ENCODE data around the gene HPCAL1.
"Not testable (repeated sequence)": the region's sequence is repeated elsewhere in the genome, so short reads cannot be mapped to it uniquely, and the experiment has no call there.

The HPCAL1 gene

DNA sequence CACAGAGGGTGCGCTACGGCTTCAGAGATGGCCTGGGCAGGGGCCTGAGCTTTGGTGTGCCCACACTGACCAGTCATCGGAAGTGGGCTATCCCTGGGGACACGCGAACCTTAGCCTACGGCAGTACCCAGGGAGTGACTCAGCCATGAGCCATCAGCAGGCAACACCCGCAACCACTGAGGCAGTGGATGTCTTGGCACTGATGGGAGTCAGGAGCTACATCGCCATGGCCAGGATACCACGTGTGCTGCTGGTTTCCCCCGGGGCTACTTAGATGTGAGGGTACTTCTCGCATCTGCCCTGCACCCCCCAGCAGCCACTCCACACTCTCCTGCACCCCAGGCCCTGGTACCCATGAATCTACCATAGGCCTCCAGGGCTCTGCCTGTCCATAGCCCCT is 12.8 kb upstream of the HPCAL1 start:
- TF ChIP-seq PAX5 (IDR thresholded peaks at IDR 0.05; ENCODE audit: insufficient read depth, low read length, severe bottlenecking) (no peak), POLR2AphosphoS5 (IDR thresholded peaks at IDR 0.05; ENCODE audit: low read depth, low read length) (no peak), TAF1 (IDR thresholded peaks at IDR 0.05; ENCODE audit: low read depth, low read length) (no peak), SPI1 (IDR thresholded peaks at IDR 0.05; ENCODE audit: low read depth, low read length) (no peak), POU2F2 (IDR thresholded peaks at IDR 0.05; ENCODE audit: low read depth, low read length) (no peak), POLR2A (IDR thresholded peaks at IDR 0.05; ENCODE audit: low read depth, low read length) (no peak)
- no peak for DNase-seq (ENCODE audit: insufficient read length, low spot score)
- no peak for FAIRE-seq

DNA sequence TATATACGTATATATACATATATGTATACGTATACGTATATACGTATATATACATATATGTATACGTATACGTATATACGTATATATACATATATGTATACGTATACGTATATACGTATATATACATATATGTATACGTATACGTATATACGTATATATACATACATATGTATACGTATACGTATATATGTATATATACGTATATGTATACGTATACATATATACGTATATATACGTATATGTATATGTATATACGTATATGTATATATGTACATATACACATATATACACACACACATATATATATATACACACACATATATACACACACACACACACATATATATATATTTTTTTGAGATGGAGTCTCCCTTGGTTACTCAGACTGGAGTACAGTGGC is 11.3 kb upstream of the HPCAL1 start:
- FAIRE-seq; DNase-seq (ENCODE audit: insufficient read length, low spot score): not testable (repeated sequence)

DNA sequence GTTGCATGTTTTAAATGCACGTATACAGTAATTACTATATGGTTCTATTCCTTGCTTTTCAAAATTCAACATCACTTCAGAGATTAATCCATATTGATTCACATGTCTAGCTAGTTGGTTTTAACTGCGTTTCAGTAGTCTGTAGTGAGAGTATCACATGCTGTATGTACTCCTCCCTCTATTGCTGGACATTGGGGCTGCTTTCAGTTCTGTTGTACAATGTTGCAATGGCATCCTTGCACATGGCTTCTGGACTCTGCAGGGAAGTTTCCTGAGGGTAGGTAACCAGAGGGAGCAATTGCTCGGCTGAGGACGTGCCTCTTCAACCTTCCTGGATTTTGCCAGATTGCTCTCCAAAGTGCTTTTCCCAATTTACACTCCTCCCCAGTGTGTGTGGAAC is 10.7 kb upstream of the HPCAL1 start:
- DNase-seq (ENCODE audit: insufficient read length, low spot score) (no peak), FAIRE-seq (no peak)
- no peak for TF ChIP-seq PAX5 (IDR thresholded peaks at IDR 0.05; ENCODE audit: insufficient read depth, low read length, severe bottlenecking)
- TF ChIP-seq TAF1 (IDR thresholded peaks at IDR 0.05; ENCODE audit: low read depth, low read length): no peak
- TF ChIP-seq POLR2AphosphoS5 (IDR thresholded peaks at IDR 0.05; ENCODE audit: low read depth, low read length): no peak
- TF ChIP-seq POLR2A (IDR thresholded peaks at IDR 0.05; ENCODE audit: low read depth, low read length): no peak
- no peak for TF ChIP-seq POU2F2 (IDR thresholded peaks at IDR 0.05; ENCODE audit: low read depth, low read length)
- no peak for TF ChIP-seq SPI1 (IDR thresholded peaks at IDR 0.05; ENCODE audit: low read depth, low read length)

DNA sequence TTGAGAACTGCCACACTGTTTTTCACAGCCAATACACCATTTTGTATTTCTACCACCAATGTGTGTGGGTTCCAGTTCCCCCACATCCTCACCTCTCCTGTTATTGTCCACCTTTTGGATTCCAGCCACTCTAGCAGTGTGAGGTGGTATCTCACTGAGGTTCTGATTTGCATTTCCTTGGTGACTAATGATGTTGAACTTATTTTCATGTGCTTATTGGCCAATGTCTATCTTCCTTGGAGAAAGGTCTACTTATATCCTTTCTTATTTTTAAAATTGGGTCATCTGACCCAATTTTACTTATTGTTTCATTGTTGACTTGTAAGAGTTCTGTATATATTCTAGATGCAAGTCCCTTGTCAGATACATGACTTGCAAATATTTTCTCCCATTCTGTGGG is 9.1 kb upstream of the HPCAL1 start:
- no peak for TF ChIP-seq POU2F2 (IDR thresholded peaks at IDR 0.05; ENCODE audit: low read depth, low read length)
- no peak for TF ChIP-seq PAX5 (IDR thresholded peaks at IDR 0.05; ENCODE audit: insufficient read depth, low read length, severe bottlenecking)
- no peak for TF ChIP-seq POLR2A (IDR thresholded peaks at IDR 0.05; ENCODE audit: low read depth, low read length)
- no peak for TF ChIP-seq SPI1 (IDR thresholded peaks at IDR 0.05; ENCODE audit: low read depth, low read length)
- no peak for TF ChIP-seq POLR2AphosphoS5 (IDR thresholded peaks at IDR 0.05; ENCODE audit: low read depth, low read length)
- DNase-seq (ENCODE audit: insufficient read length, low spot score): no peak
- FAIRE-seq: no peak

DNA sequence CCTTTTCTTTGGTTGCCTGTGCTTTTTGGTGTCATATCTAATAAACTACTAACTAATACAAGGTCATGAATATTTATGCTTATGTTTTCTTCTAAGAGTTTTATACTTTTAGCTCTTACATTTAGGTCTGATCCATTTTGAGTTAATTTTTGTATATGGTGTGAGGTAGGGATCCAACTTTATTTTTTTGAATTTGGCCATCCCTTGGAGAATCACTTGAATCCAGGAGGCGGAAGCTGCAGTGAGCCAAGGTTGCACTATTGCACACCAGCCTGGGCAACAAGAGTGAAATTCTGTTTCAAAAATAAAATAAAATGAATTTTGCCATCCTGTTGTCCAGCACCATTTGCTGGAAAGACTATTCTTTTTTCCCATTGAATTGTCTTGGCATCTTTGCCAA is 8.6 kb upstream of the HPCAL1 start:
- no peak for TF ChIP-seq PAX5 (IDR thresholded peaks at IDR 0.05; ENCODE audit: insufficient read depth, low read length, severe bottlenecking)
- no peak for TF ChIP-seq POU2F2 (IDR thresholded peaks at IDR 0.05; ENCODE audit: low read depth, low read length)
- no peak for TF ChIP-seq POLR2AphosphoS5 (IDR thresholded peaks at IDR 0.05; ENCODE audit: low read depth, low read length)
- no peak for TF ChIP-seq TAF1 (IDR thresholded peaks at IDR 0.05; ENCODE audit: low read depth, low read length)
- FAIRE-seq (no peak), DNase-seq (ENCODE audit: insufficient read length, low spot score) (no peak)

DNA sequence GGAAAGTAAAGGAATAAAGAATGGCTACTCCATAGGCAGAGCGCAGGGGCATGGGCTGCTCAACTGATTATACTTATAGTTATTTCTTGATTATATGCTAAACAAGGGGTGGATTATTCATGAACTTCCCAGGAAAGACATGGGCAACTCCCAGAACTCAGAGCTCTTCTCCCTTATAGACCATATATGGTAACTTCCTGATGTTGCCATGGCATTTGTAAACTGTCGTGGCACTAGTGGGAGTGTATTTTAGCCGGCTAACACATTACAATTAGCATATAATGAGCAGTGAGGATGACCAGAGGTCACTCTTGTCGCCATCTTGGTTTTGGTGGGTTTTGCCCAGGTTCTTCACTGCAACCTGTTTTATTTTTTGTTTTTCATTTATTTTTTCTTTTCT is 7.1 kb upstream of the HPCAL1 start:
- not testable (repeated sequence) for DNase-seq (ENCODE audit: insufficient read length, low spot score); FAIRE-seq

DNA sequence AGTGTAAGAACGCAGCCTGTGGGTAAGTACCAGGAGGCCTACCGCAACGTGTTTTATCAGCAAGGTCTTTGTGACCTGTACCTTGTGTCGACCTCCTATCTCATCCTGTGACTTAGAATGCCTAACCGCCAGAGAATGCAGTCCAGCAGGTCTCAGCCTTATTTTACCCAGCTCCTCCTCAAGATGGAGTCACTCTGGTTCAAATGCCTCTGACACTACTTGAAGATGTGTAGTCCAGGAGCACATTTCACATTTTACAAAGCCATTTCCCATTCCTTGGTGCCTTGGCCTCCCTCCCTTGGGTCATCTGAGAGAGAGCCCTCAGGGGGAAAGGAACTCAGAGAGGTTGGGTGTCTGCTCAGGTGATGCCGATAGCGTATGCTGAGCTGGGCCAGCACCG is 6.6 kb upstream of the HPCAL1 start:
- no peak for DNase-seq (ENCODE audit: insufficient read length, low spot score)
- FAIRE-seq: no peak
- TF ChIP-seq SPI1 (IDR thresholded peaks at IDR 0.05; ENCODE audit: low read depth, low read length) (no peak), POLR2A (IDR thresholded peaks at IDR 0.05; ENCODE audit: low read depth, low read length) (no peak)

DNA sequence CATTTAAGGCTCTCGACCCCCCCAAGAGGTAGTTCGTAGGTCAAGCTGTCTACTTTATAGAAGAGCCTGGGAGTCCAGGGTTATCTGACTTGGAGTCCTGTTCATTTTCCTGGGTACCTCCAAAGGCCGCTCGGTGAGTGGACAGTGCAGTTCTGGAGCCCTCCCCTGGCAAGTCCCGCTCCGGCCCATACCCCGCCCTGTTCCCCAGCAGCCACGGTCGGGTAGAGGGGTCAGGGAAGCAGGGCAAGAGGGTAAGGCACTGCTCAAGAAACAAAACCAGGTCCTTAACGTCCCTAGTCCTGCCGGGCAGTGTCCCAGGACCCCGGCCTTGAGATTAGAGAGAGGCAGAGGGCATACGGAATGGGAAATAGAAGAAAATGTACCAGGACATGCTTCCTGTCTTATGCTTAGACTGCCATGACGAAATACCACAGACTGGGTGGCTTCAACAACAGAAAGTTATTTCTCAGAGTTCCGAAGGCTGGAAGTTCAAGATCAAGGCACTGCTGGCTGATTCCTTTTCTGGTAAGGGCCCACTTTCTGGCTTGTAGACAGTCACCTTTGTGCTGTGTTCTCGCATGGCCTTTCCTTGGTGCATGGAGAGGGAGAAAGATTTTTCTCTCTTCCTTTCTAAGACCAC is 5.4 kb upstream of the HPCAL1 start:
- FAIRE-seq: no peak
- TF ChIP-seq PAX5 (IDR thresholded peaks at IDR 0.05; ENCODE audit: insufficient read depth, low read length, severe bottlenecking) (no peak), TAF1 (IDR thresholded peaks at IDR 0.05; ENCODE audit: low read depth, low read length) (no peak), POLR2AphosphoS5 (IDR thresholded peaks at IDR 0.05; ENCODE audit: low read depth, low read length) (no peak), POLR2A (IDR thresholded peaks at IDR 0.05; ENCODE audit: low read depth, low read length) (no peak), POU2F2 (IDR thresholded peaks at IDR 0.05; ENCODE audit: low read depth, low read length) (no peak), SPI1 (IDR thresholded peaks at IDR 0.05; ENCODE audit: low read depth, low read length) (no peak)

DNA sequence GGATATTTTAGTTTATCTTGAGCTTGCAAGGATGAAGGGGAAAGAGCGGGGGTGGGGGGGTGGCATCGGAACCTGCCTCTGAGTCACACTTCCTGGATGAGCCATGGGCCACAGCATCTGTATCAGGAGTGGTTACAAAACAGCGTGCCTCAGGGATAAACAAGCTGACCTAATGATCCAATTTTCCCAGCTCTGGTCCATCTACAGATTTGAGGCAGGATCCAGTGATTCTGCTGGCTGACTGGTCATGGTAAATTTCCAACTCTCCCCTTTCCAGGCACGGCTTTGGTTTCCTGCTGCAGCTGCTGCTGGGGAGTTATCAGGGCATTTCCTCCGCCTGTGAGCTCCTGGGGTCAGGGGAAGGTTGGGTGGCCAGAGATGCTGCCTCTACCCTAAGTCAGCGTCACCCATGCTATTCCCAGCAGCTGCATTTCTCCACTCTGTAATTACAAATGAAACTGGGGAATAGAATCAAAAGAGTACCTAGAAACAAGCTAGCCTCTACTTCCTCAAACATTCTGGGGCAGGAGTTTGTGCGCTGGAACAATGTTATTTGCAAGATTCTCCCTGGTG is 4.7 kb upstream of the HPCAL1 start:
- DNase-seq (ENCODE audit: insufficient read length, low spot score) (no peak), FAIRE-seq (no peak)
- TF ChIP-seq TAF1 (IDR thresholded peaks at IDR 0.05; ENCODE audit: low read depth, low read length) (no peak), POLR2A (IDR thresholded peaks at IDR 0.05; ENCODE audit: low read depth, low read length) (no peak), PAX5 (IDR thresholded peaks at IDR 0.05; ENCODE audit: insufficient read depth, low read length, severe bottlenecking) (no peak), SPI1 (IDR thresholded peaks at IDR 0.05; ENCODE audit: low read depth, low read length) (no peak), POLR2AphosphoS5 (IDR thresholded peaks at IDR 0.05; ENCODE audit: low read depth, low read length) (no peak), POU2F2 (IDR thresholded peaks at IDR 0.05; ENCODE audit: low read depth, low read length) (no peak)

More for the DNA sequence above, 5.4 kb upstream of the HPCAL1 start:
- no peak for DNase-seq (ENCODE audit: insufficient read length, low spot score)

DNA sequence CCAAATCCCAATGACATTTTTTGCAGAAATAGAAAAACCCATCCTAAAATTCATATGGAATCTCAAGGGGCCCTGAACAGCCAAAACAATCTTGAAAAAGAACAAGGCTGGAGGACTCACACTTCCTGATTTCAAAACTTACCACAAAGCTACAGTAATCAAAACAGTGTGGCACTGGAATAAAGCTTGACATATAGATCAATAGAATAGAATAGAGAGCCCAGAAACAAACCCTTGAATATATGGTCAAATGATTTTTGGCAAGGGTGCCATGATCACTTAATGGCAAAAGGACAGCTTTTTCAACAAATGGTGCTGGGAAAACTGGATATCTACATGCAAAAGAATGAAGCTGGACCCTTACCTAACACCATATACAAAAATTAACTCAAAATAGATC is 3.9 kb upstream of the HPCAL1 start:
- FAIRE-seq; DNase-seq (ENCODE audit: insufficient read length, low spot score): not testable (repeated sequence)

DNA sequence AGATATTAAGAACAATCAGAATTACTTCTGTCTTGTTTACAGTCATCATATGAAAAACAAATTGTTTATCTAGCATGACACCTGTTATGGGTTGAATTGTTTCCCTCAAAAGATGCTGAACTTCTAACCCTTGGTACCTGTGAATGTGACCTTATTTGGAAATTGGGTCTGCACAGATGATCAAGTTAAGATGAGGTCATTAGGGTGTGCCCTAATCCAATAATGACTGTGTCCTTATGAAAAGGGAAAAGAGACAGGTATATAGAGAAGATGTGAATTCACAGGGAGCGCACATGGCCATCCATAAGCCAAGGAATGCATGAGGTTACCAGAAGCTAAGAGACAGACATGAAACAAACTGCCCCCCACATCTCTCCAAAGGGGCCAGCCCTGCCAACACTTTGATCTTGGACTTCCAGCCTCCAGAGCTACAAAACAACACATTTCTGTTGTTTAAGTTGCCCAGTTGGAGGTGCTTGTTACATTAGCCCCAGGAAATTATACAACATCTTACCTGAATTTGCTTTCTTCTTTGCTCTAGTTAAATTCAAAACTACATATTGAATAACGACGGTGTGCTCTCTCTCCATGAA is 2.3 kb upstream of the HPCAL1 start:
- DNase-seq (ENCODE audit: insufficient read length, low spot score) (no peak), FAIRE-seq (no peak)
- TF ChIP-seq SPI1 (IDR thresholded peaks at IDR 0.05; ENCODE audit: low read depth, low read length): no peak
- TF ChIP-seq TAF1 (IDR thresholded peaks at IDR 0.05; ENCODE audit: low read depth, low read length): no peak
- no peak for TF ChIP-seq POU2F2 (IDR thresholded peaks at IDR 0.05; ENCODE audit: low read depth, low read length)

Data from GM12891 (cell line).